Measurements from ENCODE around the gene BCL2.

Gene BCL2

DNA sequence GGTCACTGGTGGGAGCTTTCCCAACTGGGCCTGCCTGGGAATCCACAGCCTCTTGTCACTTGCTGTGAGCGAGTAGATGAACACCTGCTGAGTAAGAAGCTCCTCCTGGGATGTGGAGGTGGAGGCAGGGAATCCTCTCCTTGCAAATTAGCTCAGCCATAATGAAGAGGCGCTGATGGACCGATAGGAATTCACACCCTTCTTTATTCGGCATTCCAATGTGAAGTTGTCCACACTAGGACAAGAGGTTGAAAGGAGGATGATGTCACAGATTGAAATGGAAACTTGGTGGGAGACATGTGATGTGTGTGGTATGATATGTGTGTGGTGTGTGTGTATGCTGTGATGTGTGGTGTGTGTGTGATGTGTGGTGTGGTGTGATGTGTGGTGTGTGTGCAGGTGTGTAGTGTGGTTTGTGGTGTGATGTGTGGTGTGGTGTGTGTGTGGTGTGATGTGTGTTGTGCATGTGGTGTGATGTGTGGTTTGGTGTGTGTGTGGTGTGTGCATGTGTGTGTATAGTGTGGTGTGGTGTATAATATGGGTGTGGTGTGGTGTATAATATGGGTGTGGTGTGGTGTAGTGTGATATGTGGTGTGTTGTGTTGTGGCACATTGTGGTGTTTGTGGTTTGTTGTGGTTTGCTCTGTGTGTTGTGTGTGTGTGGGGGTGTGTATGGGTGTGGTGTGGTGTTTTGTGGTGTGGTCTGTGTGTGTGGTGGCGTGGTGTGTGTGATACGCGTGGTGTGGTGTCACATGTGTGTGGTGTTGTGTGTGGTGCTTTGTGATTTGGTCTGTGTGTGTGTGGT is 216.4 kb downstream of the BCL2 start:
- no peak for DNase-seq

DNA sequence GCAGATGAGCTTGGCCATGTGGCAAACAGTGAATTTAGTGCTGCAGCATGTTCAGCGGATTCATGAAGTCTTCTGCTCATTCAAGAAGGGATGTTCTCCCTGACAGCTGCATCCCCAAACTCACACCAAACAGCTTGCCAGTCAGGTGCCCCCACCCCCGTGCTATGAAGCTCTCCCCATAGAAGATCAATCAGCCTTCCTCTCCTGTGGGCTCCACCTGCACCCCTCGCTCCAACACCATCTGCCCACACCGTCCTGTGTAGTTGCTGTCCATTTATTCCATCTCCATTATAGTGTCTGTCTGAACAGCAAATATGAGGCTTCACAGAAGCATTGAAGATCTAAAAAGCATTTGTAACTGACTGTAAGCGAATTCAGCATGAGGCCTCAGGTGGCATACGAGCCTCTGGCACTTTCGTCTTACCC is 218.9 kb downstream of the BCL2 start:
- no peak for DNase-seq

- no peak for DNase-seq
Measured at GRCh38 chr18:63099848-63100629, 219.5 kb downstream of the BCL2 start.

DNA sequence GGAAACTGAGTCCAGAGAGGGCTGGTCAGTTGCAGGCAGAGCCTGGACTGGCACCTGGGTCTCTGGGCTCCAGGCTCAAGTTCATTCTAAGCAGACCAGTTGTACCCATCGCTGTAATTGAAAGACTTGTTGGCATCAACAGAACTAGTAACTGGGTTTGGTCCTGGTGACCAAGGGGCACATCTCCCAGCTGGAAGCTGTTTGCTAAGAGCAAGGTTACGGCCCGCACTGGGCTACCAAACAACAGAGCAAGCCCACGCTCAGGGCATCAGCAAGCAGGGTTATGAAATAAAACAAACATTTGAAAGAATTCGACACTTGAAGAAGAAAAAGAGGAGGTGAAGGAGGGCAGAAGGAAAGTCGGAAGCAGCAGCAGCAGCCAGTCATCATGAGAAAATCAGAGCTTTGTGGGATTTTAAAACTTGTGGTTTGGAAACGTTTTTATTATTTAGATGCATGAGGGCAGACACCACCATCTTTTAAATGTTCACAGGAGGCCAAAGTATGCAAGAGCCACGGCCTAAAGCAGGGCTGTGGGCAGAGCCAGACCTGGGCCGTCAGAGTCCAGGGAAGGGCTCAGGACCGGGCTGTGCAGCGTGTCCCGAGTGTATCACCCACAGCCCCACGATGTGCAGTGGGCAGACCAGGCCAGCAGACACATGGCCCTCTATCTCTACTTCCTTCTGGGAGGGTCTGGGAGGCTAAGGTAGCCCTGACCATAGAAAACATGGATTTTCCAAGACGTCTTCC is 220.3 kb downstream of the BCL2 start:
- DNase-seq: no peak

DNA sequence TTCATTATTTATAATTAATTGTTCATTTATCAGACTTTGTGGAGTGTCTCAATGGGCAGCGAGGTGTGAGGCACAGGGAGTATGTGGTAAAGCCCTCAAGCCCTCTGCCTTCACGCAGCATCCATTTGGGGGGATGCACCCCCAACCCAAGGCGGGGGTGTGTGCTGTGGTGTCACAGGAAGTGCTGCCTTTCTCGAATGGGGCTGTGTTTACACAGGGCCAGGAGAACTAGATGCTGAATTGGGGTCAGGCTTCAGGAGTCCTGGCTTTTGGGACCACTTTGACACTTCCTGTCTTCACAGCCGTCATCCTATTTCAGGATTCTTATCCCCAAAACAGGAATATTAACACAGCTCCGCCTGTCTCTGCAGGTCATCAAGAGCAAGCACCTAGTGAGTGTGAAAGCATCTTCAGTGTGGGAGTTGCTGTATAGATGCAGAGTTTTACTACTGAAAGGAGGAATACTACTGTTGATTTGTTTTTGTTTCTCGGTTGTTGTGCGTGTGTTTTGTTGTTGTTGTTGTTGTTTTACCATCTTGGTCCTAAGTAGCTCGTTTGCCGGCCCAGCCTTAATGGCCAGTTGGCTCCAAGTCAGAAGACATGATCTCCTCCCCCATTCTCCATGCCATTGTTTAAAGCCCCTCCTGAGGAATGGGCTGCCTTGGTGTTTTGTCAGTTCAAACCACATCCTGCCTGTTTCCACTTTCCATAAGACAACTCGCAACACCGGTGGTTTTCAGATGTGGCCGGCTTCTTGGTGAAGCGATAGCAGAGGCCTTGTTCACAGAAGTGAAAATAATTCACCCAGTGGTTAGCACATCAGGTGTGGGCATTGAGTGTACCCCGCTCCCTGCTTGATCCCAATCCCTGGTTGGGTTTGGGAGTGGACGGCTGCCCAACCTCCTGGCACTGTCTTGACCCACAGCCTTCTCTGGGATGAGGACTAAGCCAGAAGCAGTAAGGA is 221.3 kb downstream of the BCL2 start:
- no peak for DNase-seq

DNA sequence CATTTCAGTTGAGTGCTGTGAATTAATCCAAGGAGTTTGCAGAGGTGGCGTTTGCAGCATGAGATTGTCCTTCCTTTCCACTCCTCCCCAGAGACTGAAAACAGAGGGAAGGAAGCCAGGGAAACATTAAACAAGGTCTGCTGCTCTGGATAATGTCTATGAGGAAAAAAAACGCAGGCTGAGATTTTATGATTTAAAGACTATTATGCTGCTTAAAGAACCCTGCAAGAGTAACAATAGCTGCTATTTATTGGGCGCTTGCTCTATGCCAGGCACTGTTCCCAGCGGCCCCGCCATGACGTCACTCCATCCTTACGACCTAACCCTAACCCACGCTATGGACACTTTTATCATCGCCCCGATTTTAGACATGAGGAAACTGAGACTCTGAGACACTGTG is 222.4 kb downstream of the BCL2 start:
- no peak for DNase-seq

GRCh38 chr18:63096327-63096874 is 223.2 kb downstream of the BCL2 start:
- DNase-seq: no peak

DNA sequence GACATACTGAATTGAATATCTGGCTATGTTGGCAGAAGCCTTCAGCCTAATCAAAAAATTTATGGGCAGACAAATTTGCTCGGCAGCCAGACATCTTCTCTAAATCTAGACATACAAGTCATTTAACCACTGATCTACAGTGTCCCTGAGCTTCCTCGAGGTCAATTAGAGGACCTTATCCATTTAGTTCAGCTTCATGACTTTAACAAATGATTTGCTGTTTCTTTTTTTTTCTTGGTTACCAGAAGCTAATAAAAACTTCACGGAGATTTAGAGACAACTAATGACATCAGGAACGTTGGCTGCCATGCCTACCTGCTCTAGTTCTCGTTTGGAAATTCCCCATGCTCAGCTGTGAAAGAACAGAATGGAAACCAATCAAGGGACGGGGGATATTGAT is 223.8 kb downstream of the BCL2 start:
- no peak for DNase-seq

GRCh38 chr18:63091671-63092364 is 227.8 kb downstream of the BCL2 start:
- DNase-seq: no peak

DNA sequence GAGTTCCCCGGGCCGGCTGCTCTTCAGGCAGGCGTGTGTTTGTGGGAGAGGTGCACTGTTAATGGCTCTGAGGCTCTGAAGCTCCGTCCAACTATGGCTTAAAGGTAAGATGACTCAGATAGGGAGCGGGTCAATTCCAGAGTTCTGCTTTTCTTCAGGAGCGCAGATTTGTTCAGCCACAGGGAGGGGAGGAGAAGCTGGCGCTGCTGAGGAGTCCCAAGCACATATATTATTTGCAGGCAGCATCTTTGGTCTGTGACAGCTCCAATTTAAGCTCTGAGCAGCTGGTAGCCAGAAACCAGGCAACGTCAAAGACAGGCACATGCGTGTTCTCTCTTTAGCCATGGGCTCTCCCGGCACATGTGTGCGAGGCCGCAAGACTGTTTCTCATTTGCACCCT is 229.2 kb downstream of the BCL2 start:
- DNase-seq: no peak

DNA sequence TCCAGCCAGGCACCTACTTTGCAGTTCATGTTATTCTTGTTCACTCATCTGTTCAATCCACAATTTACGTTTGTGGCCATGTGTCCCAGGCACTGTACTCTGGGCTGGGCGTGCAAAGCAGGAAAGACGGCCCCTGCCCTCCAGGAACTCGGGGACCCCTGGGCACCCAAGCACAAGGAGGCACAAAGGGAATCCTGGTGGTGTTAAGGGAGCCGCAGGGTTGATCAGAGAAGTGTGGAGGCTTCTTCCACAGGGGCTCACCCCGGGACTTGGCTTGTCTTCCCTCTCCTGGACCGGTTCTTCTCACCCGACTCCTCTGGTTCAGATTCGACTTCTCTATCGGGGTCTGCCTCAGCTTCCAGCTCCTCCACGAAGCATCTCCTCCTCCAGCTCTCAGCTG is 230.5 kb downstream of the BCL2 start:
- DNase-seq: no peak

- no peak for DNase-seq
Measured at GRCh38 chr18:63088262-63088661, 231.3 kb downstream of the BCL2 start.

GRCh38 chr18:63087421-63088230 is 231.9 kb downstream of the BCL2 start:
- DNase-seq: no peak

- DNase-seq: no peak
Measured at GRCh38 chr18:63085611-63086010, 234.0 kb downstream of the BCL2 start.

DNA sequence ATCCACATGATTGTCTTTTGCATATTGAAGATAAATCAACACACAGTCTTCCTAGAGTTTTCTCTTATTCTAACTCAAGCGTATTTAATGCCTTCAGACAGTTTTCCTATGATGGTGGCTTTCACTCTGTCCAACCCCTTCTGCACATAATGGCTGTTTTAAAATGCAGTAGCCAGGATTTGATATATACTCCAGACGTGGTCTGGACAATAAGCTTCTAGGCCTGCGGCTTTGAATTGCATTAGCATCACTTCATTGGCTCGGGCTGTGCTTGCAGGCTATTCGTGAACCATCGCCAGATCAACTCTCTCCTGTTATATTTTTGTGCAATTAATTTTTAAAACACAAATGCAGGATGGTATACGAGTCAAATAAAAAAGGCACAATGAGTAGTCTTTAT is 235.3 kb downstream of the BCL2 start:
- DNase-seq: no peak

DNA sequence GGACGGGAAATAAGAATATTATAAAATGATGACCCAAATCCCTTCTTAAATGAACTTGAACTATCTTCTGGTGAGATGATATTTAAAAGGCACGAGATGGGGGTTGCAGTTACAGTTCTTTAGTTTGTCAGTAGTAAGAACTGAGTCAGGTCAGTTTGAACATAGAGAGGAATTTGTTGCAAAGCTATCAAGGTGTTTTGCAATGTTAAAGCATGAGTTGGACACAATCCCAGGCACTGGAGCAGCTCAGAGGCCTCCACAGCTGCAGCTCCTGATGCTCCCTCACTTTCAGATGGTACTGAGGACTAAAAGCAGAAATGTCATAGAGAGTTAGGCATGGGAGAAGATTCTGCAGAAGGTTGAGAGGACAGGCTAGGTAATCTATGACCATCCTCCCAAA is 236.0 kb downstream of the BCL2 start:
- DNase-seq: no peak

DNA sequence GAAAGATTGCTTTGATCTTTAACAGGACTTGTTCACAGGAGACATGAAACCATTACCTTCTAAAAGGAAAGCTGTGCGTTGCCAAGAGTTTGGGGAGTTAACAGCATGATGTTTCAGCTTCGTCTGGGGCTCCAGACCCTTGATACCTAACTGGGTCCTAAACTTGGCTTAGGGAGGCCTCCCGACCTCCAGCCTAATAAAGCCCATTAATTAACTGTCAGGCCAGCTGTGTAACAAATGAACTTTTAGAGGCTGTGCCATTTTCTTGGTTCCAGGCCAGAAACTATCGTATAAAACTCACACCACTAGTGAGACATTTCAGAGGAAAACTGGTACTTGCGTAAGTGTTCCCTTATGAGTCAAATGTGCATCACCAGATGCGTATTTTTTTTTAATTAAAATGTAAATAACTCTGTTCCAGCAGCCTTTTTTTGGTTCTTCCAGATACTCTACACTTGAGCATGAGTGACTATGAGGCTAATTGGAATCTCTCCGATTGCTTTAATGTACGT is 236.5 kb downstream of the BCL2 start:
- no peak for DNase-seq

GRCh38 chr18:63082366-63083019 is 237.1 kb downstream of the BCL2 start:
- DNase-seq: no peak

GRCh38 chr18:63079114-63079513 is 240.5 kb downstream of the BCL2 start:
- no peak for DNase-seq

- DNase-seq: no peak
Measured at GRCh38 chr18:63078471-63078870, 241.1 kb downstream of the BCL2 start.
